OCI-LY1 (cell line): ENCODE data around the gene BCCIP.

Experiments used
- H2AFZ ChIP-seq: fragments of 200-600 bp; sonication (generic), shearing (Covaris generic); 2 replicates; pipeline ENCODE4 v1.6.0; 2014; ENCODE audit warnings: antibody characterized with exemption, mild to moderate bottlenecking, low read length
- H3F3A ChIP-seq: fragments of 200-600 bp; sonication (generic), shearing (Covaris generic); 2 replicates; pipeline ENCODE4 v1.6.0; 2014; ENCODE audit warnings: mild to moderate bottlenecking, antibody characterized with exemption, low read length, moderate library complexity; ENCODE audit not compliant: insufficient read depth
- H3K27ac ChIP-seq: fragments of 200-600 bp; sonication (generic); 2 replicates; pipeline ENCODE4 v1.5.1; 2014; ENCODE audit warnings: low read length, mixed run types, mild to moderate bottlenecking, low read depth; ENCODE audit not compliant: poor library complexity, severe bottlenecking
- H3K27me3 ChIP-seq: fragments of 200-600 bp; sonication (generic); 2 replicates; pipeline ENCODE4 v1.6.0; 2014; ENCODE audit warnings: antibody characterized with exemption, mild to moderate bottlenecking, low read length, moderate library complexity; ENCODE audit not compliant: insufficient read depth
- H3K36me3 ChIP-seq: fragments of 200-600 bp; sonication (generic); 2 replicates; pipeline ENCODE4 v1.6.1; 2014; ENCODE audit warnings: mild to moderate bottlenecking, antibody characterized with exemption, low read length, moderate library complexity, mixed read lengths; ENCODE audit not compliant: insufficient read depth
- H3K4me1 ChIP-seq: fragments of 200-600 bp; sonication (generic); 2 replicates; pipeline ENCODE4 v1.5.1; 2014; ENCODE audit warnings: mild to moderate bottlenecking, low read length, moderate library complexity; ENCODE audit not compliant: insufficient read depth, severe bottlenecking
- H3K4me2 ChIP-seq: fragments of 200-600 bp; sonication (generic), shearing (Covaris generic); 2 replicates; pipeline ENCODE4 v1.6.1; 2014; ENCODE audit warnings: low read length
- H3K4me3 ChIP-seq: fragments of 200-600 bp; sonication (generic); 2 replicates; pipeline ENCODE4 v1.5.1; 2014; ENCODE audit warnings: low read length, low read depth, mild to moderate bottlenecking, mixed read lengths; ENCODE audit not compliant: poor library complexity, severe bottlenecking
- H3K79me2 ChIP-seq: fragments of 200-600 bp; shearing (Covaris generic); 2 replicates; pipeline ENCODE4 v1.6.1; 2016; ENCODE audit warnings: mixed run types, low read length, mixed read lengths; ENCODE audit not compliant: insufficient read depth
- H3K9ac ChIP-seq: fragments of 200-600 bp; sonication (generic), shearing (Covaris generic); 2 replicates; pipeline ENCODE4 v1.6.1; 2014; ENCODE audit warnings: mild to moderate bottlenecking, low read length, mixed read lengths
- H3K9me2 ChIP-seq: fragments of 200-600 bp; sonication (generic), shearing (Covaris generic); 2 replicates; pipeline ENCODE4 v1.6.1; 2014; ENCODE audit warnings: low read depth, mild to moderate bottlenecking, low read length, mixed read lengths
- H3K9me3 ChIP-seq: fragments of 200-600 bp; shearing (Covaris generic); 2 replicates; pipeline ENCODE4 v1.6.1; 2014; ENCODE audit warnings: low read length, mixed read lengths
- H4K20me1 ChIP-seq: fragments of 200-600 bp; sonication (generic), shearing (Covaris generic); 2 replicates; pipeline ENCODE4 v1.6.0; 2016; ENCODE audit warnings: mild to moderate bottlenecking, low read length; ENCODE audit not compliant: insufficient read depth
- EZH2 ChIP-seq: fragments of 200-600 bp; sonication (generic), shearing (Covaris generic); IDR thresholded peaks from 2 replicates; pipeline ENCODE4 v1.8.0; 2017; ENCODE audit warnings: borderline replicate concordance, mixed run types, mild to moderate bottlenecking, antibody characterized with exemption, low read length, moderate library complexity, mixed read lengths
- TF ChIP-seq, protein P1 (sequence below): fragments of 200-600 bp; sonication (generic), shearing (Covaris generic); IDR thresholded peaks from 2 replicates; pipeline ENCODE4 v1.5.1; 2017; ENCODE audit warnings: mild to moderate bottlenecking, antibody characterized with exemption, low read length, moderate library complexity, mixed read lengths

The BCCIP gene

DNA sequence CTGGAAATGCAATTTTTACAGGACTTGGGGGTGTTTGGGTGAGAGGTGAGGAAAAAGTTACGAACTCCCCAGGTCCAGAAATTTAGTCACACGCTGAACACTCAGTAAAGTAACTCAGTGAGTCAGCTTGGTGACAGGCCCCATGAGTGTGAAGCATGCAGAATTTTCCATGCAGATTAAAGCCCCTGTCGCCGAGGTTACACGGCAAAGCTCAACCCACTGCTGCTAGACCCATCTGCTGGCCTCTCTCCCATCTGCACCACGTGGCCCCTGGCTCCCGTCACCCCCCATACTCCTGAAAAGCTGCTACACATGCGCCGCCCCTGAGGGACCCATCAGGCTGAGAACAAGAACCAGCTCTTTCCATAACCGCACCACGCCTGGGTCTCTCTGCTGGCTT is 40.7 kb upstream of the BCCIP start:
- no peak overlapping the region for H2AFZ ChIP-seq
- H3K36me3 ChIP-seq: no peaks in the 10 kb centered on the region
- H3K4me2 ChIP-seq: no peak overlapping the region
- H3K9me2 ChIP-seq: no peaks in the 10 kb centered on the region
- no peaks in the 10 kb centered on the region for H3K4me1 ChIP-seq
- H3F3A ChIP-seq: no peaks in the 10 kb centered on the region
- H4K20me1 ChIP-seq: no peaks in the 10 kb centered on the region
- H3K79me2 ChIP-seq: no peaks in the 10 kb centered on the region
- H3K9ac ChIP-seq: no peak overlapping the region
- no peaks in the 10 kb centered on the region for H3K27me3 ChIP-seq
- H3K4me3 ChIP-seq: no peak overlapping the region
- no peak for TF ChIP-seq EZH2
- TF ChIP-seq, protein P1, sequence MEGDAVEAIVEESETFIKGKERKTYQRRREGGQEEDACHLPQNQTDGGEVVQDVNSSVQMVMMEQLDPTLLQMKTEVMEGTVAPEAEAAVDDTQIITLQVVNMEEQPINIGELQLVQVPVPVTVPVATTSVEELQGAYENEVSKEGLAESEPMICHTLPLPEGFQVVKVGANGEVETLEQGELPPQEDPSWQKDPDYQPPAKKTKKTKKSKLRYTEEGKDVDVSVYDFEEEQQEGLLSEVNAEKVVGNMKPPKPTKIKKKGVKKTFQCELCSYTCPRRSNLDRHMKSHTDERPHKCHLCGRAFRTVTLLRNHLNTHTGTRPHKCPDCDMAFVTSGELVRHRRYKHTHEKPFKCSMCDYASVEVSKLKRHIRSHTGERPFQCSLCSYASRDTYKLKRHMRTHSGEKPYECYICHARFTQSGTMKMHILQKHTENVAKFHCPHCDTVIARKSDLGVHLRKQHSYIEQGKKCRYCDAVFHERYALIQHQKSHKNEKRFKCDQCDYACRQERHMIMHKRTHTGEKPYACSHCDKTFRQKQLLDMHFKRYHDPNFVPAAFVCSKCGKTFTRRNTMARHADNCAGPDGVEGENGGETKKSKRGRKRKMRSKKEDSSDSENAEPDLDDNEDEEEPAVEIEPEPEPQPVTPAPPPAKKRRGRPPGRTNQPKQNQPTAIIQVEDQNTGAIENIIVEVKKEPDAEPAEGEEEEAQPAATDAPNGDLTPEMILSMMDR: no peak
- no peak overlapping the region for H3K27ac ChIP-seq
- no peaks in the 10 kb centered on the region for H3K9me3 ChIP-seq

DNA sequence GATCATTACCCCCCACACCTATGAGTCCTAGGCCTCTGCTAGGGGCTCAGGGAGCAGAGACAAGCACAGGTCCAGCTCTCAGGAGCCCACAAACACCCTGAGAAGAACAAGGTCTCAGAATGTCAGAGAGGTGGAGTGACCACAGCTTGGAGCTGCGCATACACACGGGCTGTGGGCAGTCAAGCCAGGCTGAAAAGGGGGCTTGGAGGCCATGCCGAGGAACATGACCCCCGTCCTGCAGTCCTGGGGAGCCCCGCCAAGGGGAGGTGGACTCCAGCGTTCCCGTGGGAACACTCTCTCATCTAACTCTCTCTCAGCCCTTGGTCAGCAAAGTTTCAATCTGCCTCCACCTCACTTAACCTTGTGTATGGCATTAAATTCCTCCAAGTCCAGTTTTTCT is 39.9 kb upstream of the BCCIP start:
- H3K4me3 ChIP-seq: no peak overlapping the region

DNA sequence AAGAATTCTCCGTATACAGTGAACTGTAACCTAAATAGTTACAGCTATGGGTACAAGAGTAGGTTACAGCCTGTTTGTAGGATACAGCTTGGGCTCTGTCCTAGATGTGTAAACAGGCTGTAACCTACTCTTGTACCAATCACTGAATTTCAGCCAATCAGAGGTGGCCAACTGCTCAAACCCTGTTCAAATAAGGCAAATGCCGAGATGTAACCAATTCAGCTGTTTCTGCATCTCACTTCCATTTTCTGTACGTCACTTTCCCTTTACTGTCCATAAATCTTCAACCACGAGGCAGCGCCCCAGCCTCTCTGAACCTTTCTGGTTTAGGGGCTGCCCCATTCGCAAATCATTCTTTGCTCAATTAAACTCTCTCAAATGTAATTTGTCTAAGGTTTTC is 39.4 kb upstream of the BCCIP start:
- Histone ChIP-seq H2AFZ (no peak overlapping the region), H3K27ac (no peak overlapping the region), H3K4me2 (no peak overlapping the region), H3K4me1 (no peaks in the 10 kb centered on the region), H3K4me3 (no peak overlapping the region), H3K79me2 (no peaks in the 10 kb centered on the region), H3F3A (no peaks in the 10 kb centered on the region), H3K36me3 (peaks cover 3% of the 10 kb centered on the region; the same call in 1 of the 2 replicates), H4K20me1 (no peaks in the 10 kb centered on the region), H3K9me3 (no peaks in the 10 kb centered on the region), H3K9me2 (no peaks in the 10 kb centered on the region), H3K27me3 (no peaks in the 10 kb centered on the region), H3K9ac (no peak overlapping the region)
- TF ChIP-seq, protein P1: no peak
- TF ChIP-seq EZH2: no peak

More for the DNA sequence above, 39.9 kb upstream of the BCCIP start:
- Histone ChIP-seq H3K4me1 (no peaks in the 10 kb centered on the region), H4K20me1 (no peaks in the 10 kb centered on the region), H3K27me3 (no peaks in the 10 kb centered on the region), H3K27ac (no peak overlapping the region), H3K36me3 (no peaks in the 10 kb centered on the region; the same call in 1 of the 2 replicates), H2AFZ (no peak overlapping the region), H3K4me2 (no peak overlapping the region), H3K9me3 (no peaks in the 10 kb centered on the region), H3F3A (no peaks in the 10 kb centered on the region), H3K9ac (no peak overlapping the region), H3K9me2 (no peaks in the 10 kb centered on the region), H3K79me2 (no peaks in the 10 kb centered on the region)
- no peak for TF ChIP-seq EZH2
- TF ChIP-seq, protein P1: no peak
